Uterus (tissue), 4 donors: ENCODE results near the gene PEX11B. TPM values are rescaled to one million over a fixed set of nuclear protein-coding genes. Genes with fewer than 3 reads are reported as not detected.
"Not testable (repeated sequence)": the region's sequence is repeated elsewhere in the genome, so short reads cannot be mapped to it uniquely, and the experiment has no call there.

ENCODE experiments used
- DNase-seq, 2 donors: peaks; one replicate each; pipeline ENCODE4 v3.0.0-alpha.2; 2019 to 2020
- H3K27ac ChIP-seq, 2 donors: fragments of 200-600 bp; sonication (generic); 1 replicate in 1 of 2; 2 replicates in 1 of 2; pipeline ENCODE4 v1.5.1; 2016 to 2018
- H3K27me3 ChIP-seq, 2 donors: fragments of 200-600 bp; sonication (generic); one replicate each; pipeline ENCODE4 v1.5.1; 2018 to 2019; ENCODE audit warnings: control low read depth in 1 of 2
- H3K36me3 ChIP-seq, 2 donors: fragments of 200-600 bp; sonication (generic); one replicate each; pipeline ENCODE4 v1.5.1; 2019; ENCODE audit warnings: control low read depth in 1 of 2
- H3K4me1 ChIP-seq, 2 donors: fragments of 200-600 bp; sonication (generic); one replicate each; pipeline ENCODE4 v1.5.1; 2018 to 2019; ENCODE audit warnings: control low read depth in 1 of 2
- H3K4me3 ChIP-seq, 2 donors: fragments of 200-600 bp; sonication (generic); 1 replicate in 1 of 2; 2 replicates in 1 of 2; pipeline ENCODE4 v1.5.1; 2018 to 2019; ENCODE audit warnings: mild to moderate bottlenecking in 1 of 2
- H3K9me3 ChIP-seq, 2 donors: fragments of 200-600 bp; sonication (generic); one replicate each; pipeline ENCODE4 v1.5.1; 2019; ENCODE audit warnings: control low read depth in 1 of 2
- POLR2A ChIP-seq, 2 donors: fragments of 450-650 bp; IDR thresholded peaks; one replicate each; pipeline ENCODE4 v1.6.1; 2016; ENCODE audit warnings: antibody characterized with exemption in 2 of 2, mild to moderate bottlenecking in 1 of 2, moderate library complexity in 1 of 2
- intact Hi-C: fragments of 100-400 bp; cut with DNase I; formaldehyde crosslinking; loops from one replicate; pipeline ENCODE4 v1.15.1; 2023; ENCODE audit warnings: low total_unique reads
- total RNA-seq, 4 donors: library from RNA; depleted of rRNA in 3 of 4; stranded (reverse); fragments of >200 nt in 3 of 4; gene quantifications; one replicate each; pipeline versions ENCODE4 v1.1.0 to v1.2.4, GENCODE V29; 2014 to 2023
- TF ChIP-seq, protein P1 (sequence below), 4 experiments: fragments of 200-600 bp in 2 of 4; fragments of 450-650 bp in 2 of 4; sonication (generic) in 2 of 4; IDR thresholded peaks; one replicate each; pipeline ENCODE4 v1.5.1; 2016 to 2019; ENCODE audit warnings: antibody characterized with exemption in 4 of 4, mild to moderate bottlenecking in 2 of 4, moderate library complexity in 1 of 4
- donor health status: DM: yes; HTN: yes; CAD: no.

The PEX11B gene
- total RNA-seq, 4 donors from 2014 or later = 26.1 to 46.3 (median 36.0) TPM

DNA sequence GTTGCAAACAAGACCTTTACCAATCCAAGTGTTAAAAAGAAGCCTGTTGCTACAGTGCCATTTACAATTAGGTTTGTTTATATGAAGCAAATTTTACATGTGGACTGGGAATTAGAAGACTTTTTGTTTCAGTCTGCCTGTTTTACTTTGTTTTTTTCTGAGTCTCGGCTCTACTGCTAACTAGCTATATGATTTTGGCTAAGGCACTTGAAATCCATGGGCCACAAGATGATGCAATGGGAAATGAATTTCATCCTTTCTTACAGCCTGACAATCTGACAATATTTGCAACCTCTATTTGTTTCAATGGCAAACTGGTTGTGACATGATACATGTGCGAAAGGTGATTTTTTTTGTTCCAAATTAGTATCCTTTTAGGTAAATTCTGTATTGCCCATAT lies 3.7 kb upstream of the PEX11B start:
- H3K27me3 ChIP-seq = no peaks in the 10 kb centered on the region
- TF ChIP-seq POLR2A (IDR thresholded peaks at IDR 0.05) = no peak
- TF ChIP-seq, protein P1, sequence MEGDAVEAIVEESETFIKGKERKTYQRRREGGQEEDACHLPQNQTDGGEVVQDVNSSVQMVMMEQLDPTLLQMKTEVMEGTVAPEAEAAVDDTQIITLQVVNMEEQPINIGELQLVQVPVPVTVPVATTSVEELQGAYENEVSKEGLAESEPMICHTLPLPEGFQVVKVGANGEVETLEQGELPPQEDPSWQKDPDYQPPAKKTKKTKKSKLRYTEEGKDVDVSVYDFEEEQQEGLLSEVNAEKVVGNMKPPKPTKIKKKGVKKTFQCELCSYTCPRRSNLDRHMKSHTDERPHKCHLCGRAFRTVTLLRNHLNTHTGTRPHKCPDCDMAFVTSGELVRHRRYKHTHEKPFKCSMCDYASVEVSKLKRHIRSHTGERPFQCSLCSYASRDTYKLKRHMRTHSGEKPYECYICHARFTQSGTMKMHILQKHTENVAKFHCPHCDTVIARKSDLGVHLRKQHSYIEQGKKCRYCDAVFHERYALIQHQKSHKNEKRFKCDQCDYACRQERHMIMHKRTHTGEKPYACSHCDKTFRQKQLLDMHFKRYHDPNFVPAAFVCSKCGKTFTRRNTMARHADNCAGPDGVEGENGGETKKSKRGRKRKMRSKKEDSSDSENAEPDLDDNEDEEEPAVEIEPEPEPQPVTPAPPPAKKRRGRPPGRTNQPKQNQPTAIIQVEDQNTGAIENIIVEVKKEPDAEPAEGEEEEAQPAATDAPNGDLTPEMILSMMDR (IDR thresholded peaks at IDR 0.05) = no peak

DNA sequence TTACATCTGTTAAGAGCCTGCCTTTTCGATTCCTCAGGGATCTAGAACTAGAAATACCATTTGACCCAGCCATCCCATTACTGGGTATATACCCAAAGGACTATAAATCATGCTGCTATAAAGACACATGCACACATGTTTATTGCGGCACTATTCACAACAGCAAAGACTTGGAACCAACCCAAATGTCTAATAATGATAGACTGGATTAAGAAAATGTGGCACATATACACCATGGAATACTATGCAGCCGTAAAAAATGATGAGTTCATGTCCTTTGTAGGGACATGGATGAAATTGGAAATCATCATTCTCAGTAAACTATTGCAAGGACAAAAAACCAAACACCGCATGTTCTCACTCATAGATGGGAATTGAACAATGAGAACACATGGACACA lies 1.8 kb upstream of the PEX11B start:
- H3K4me1 ChIP-seq = peaks cover 0 to 12% of the 10 kb centered on the region in 2 donors
- H3K9me3 ChIP-seq, H3K4me3 ChIP-seq, H3K27me3 ChIP-seq, DNase-seq, H3K36me3 ChIP-seq, H3K27ac ChIP-seq, intact Hi-C loops: not testable (repeated sequence)

More for the DNA sequence above, 3.7 kb upstream of the PEX11B start:
- H3K27ac ChIP-seq = no peak overlapping the region
- H3K4me1 ChIP-seq = peaks cover 0 to 13% of the 10 kb centered on the region in 2 donors
- no peaks in the 10 kb centered on the region for H3K36me3 ChIP-seq
- intact Hi-C loops = no loop called here
- H3K9me3 ChIP-seq = no peaks in the 10 kb centered on the region
- DNase-seq = no peak
- no peak overlapping the region for H3K4me3 ChIP-seq

DNA sequence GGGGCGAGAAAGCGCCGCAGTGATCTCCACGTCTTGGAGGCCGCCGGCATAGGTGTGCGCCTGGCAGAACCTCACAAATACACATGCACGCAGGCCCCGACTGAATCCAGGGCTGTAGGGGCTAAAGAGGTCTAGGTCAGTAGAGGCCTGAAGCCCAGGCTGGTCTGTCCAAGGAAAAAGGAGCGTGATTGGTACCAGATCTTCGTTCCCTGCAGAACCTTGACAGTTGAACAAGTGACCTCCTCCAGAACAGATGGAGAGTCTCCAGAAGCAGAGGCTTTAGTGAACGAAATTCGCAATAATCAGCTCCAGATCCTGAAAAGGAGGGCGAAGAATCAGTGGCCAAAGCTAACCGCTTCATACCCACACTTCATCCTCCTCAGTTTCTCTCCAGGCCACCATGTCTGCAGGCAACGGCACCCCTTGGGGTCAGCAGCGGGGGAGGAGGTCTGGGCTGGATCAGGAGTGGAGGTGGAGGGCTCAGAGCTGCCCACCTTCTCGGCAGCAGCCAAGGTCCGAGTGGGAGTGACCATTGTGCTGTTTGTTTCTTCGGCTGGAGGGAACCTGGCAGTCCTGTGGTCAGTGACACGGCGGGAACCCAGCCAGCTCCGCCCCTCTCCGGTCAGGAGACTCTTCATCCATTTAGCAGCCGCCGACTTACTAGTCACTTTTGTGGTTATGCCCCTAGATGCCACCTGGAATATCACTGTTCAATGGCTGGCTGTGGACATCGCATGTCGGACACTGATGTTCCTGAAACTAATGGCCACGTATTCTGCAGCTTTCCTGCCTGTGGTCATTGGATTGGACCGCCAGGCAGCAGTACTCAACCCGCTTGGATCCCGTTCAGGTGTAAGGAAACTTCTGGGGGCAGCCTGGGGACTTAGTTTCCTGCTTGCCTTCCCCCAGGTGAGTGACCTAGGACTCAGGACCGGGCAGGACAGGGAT lies 749 bp upstream of the PEX11B start:
- DNase-seq = peak; percentile 68 to 70
- H3K4me3 ChIP-seq = peak overlapping the region; percentile 67 to 86
- intact Hi-C loops = no loop called here
- H3K9me3 ChIP-seq = no peaks in the 10 kb centered on the region
- H3K4me1 ChIP-seq = peaks cover 0 to 12% of the 10 kb centered on the region in 2 donors
- TF ChIP-seq, protein P1 (IDR thresholded peaks at IDR 0.05) = peak in 1 of 4 experiments; percentile 9
- no peak for TF ChIP-seq POLR2A (IDR thresholded peaks at IDR 0.05)
- no peaks in the 10 kb centered on the region for H3K27me3 ChIP-seq
- H3K36me3 ChIP-seq = no peaks in the 10 kb centered on the region
- H3K27ac ChIP-seq = peak overlapping the region; percentile 88 to 92

DNA sequence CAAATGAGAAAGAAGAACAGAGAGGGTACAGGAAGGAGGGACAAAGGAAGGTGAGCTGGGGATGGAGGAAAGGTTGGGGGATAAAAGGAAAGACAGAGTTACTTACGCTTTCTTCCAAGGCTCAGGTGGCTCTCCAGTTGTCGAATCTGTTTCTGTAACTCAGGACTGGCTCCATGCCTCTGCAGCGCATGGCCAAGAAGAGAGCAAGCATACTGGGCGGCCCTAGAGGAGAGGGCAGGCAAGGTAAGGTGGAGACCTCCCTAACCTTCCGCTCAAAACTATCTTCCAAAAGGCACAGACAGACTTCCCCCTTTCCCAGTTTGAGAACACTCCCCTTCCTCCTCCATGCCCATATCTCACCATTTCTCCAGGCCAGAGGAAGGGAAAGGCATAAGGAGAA lies 922 bp downstream of the PEX11B start:
- Histone ChIP-seq H3K4me1 (peaks cover 0 to 12% of the 10 kb centered on the region in 2 donors), H3K9me3 (no peaks in the 10 kb centered on the region), H3K27ac (peak overlapping the region; percentile 88 to 92), H3K4me3 (peak overlapping the region; percentile 67 to 86), H3K36me3 (no peaks in the 10 kb centered on the region), H3K27me3 (no peaks in the 10 kb centered on the region)
- no peak for DNase-seq
- TF ChIP-seq, protein P1 (IDR thresholded peaks at IDR 0.05) = no peak
- TF ChIP-seq POLR2A (IDR thresholded peaks at IDR 0.05) = no peak
- intact Hi-C loops = no loop called here

DNA sequence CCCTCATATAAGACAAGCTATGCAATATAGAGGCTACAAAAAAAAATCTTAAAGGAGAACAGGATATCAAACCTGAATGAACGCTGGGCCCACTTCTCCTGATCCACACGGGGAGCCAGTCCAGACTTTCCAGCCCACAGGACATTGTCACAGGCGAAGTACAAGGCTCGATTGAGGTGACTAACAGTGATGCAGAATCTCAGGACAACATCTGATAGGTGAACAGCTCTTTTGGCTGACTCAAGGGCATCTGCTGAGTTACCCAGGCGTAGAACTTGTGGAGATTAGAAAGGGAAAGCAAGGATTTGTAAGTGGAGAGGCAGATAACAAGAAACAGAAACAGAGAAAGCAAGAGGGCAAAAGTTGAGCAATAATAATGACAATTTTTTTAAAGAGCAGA lies 1.8 kb downstream of the PEX11B start:
- Histone ChIP-seq H3K4me1 (peaks cover 0 to 12% of the 10 kb centered on the region in 2 donors), H3K4me3 (no peak overlapping the region), H3K9me3 (no peaks in the 10 kb centered on the region), H3K27me3 (no peaks in the 10 kb centered on the region), H3K27ac (peak overlapping the region in 1 of 2 donors; percentile 88), H3K36me3 (no peaks in the 10 kb centered on the region)
- TF ChIP-seq, protein P1 (IDR thresholded peaks at IDR 0.05) = no peak
- no peak for TF ChIP-seq POLR2A (IDR thresholded peaks at IDR 0.05)
- no peak for DNase-seq
- intact Hi-C loops = no loop called here
